T-helper 1 cell (primary cell): ENCODE results near the gene ARID5A.

ENCODE experiments used
- DNase-seq, 5 donors: peaks; one replicate each; pipeline ENCODE4 v3.0.0-alpha.2; 2012 to 2020

ARID5A gene

GRCh38 chr2:96528006-96528699 lies 8.4 kb upstream of the ARID5A start:
- peak in 2 of 5 donors; percentile 24 to 89 for DNase-seq

DNA sequence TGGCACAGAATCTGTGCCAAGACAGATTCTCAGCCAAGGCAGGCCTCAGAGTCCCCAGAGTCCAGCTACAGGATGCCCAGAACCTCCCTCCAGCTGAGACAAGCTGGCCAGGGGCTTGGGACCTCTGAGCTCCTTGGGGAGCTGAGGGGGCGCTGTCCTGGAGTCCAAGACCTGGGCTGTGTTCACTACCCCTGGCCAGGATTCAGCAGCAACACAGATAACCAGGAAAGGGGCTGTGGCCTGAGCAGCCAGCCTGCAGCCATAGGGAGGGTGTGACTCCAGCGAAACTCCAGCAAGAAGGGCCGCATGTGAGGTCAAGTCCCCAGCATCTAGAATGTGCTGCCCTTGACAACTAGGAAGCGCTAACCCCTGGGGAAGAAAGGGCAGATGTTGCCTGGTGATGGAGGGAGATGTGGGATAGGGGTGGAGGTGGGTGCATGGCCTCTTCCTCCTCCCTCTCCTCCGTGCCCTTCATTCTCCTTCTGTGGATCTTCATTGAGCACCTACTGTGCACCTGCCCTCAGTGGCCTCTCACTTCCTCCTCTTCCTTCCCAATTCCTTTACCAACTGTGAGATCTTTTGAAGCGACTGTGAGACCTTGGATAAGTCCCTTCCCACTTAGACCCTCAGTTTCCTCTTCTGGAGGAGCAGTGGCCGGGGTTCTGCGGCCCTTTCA lies 7.7 kb upstream of the ARID5A start:
- DNase-seq: no peak

- DNase-seq: no peak
These were observed 7.0 kb upstream of the ARID5A start for GRCh38 chr2:96529376-96530143.

GRCh38 chr2:96530144-96530430 lies 6.5 kb upstream of the ARID5A start:
- DNase-seq: no peak

DNA sequence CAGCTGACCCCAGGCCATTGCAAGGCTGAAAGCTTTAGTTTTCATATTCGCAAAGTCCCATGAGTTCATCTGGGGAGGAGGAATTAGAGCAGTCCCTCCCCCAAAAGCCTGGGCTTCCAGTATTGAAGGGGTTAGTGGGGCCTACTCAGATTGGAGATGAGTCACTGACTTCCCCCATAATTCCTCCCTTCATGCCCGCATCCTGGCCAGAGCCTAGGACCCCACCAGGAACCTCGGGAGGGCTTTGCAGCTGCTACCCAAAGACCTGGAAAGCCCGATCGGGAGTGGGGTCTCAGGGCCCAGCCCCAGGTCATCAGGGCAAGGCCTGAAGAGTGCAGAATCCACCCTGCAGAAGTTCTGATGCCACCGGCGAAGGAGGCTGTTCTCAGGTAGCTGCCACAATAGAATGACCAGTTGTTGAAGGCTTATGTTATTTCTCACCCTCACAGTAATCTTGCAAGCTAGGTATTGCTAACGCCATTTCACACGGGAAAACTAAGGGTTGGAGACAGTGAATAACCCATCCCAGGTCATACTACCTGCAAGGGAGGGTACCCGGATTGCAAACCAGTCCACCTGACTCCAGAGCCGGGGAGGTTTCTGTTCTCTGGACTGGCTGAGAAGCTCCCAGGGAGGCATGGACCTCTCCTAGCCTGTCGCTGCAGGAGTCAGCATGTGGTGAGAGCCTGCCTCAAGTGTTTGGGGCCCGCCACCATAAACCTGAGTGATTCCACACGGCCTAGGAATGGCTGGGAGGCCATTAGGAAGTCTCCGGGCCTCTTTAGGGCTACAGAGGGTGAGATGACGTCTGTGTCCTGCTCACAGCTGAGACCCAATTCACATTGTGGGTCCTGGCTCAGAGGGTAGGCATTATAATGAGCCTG lies 5.8 kb upstream of the ARID5A start:
- no peak for DNase-seq

DNA sequence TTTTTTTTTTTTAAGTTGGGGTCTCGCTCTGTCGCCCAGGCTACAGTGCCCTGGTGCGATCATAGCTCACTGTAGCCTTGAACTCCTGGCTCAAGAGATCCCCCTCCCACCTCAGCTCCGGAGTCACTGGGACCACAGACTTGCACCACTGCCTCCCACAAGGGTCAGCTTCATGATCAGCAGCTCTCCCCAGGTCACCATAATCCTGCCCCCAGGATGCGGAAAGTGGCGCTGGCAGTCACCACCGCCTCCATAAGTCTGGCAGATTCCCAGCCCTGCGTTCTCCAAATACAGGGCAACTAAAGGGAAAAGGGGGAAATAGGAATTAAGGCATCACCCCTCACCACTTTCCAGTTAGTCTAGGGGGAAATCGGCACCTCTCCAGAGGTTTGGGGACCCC lies 5.2 kb upstream of the ARID5A start:
- DNase-seq: no peak

DNA sequence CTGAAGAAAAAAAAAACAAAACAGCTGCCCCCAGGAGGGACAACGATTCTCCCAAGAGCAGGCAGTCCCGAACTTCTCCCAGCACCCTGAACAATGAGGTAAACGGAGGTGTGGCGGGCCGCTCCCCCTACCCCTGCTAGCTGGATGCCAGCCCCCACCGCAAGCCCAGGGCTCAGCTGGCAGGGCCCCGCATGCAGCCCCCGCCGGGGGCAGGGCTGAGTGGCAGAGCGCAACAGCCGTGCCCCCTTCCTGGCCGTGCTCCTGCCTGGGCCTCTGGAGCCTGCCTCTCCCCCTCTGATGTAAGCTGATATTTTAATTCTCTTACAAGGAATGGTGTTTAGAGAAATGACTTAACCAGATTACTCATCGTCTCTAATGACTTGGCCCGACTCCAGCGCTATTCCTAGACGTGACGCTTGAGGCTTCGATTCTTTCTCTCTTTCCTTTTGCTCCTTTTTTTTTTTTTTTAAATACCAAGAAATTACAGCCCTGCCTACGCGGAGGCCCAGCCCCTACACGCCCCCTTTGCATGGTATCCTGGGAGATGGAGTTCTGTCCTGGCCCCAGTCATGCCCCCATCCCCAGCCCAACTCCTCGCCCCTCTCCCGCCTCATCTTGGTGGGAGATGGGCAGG lies 4.6 kb upstream of the ARID5A start:
- DNase-seq: peak; percentile 68 to 91 (median 85)

DNA sequence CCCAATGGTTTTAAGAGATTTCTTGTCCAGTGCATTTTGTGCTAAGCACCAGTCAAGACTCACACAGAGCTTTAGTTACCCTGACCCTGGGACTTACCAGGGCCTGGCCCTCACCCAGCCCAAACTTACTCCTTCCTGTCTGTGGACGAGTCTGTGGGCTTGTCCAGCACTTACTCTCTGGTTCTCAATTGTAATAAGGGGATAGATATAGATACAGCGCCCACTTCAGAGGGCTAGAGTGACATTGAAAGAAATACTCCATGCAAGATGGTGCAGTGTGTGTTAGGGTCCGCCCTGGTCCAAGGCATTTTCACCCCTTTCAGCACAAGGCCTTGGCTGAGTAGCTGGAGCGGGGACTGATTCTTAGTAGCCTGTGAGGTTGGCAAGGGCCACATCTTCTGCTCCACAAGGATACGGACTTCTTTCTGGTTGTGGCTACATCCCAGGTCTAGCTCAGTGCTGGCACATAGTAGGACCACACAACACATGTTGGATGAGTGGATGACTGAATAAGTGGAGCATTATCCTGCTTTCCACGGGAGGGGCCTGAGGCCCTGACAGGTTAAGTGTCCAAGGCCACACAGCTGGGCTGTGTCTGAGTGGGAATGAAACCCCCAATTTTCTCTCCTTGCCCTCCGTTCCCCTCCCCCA lies 3.8 kb upstream of the ARID5A start:
- DNase-seq: no peak

GRCh38 chr2:96533292-96534073 lies 3.1 kb upstream of the ARID5A start:
- no peak for DNase-seq

DNA sequence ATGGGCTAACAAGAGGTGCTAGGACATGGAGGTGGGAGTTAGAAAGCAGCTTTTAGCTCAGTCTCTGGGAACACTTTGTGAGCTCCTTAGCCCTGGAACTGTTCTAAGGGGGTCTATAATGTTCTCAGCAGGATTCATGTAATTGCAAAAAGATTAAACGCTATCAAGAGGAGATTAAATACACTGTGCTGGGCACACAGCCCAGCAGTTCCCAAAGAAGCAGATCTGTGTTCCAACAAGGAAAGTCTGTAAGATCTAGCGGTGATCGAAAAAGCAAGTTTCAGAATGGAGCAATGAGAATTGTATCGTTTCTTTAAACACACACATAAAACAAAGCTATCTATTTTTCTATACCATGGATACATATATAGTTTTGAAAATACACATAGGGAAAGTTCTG lies 2.4 kb upstream of the ARID5A start:
- DNase-seq: no peak

DNA sequence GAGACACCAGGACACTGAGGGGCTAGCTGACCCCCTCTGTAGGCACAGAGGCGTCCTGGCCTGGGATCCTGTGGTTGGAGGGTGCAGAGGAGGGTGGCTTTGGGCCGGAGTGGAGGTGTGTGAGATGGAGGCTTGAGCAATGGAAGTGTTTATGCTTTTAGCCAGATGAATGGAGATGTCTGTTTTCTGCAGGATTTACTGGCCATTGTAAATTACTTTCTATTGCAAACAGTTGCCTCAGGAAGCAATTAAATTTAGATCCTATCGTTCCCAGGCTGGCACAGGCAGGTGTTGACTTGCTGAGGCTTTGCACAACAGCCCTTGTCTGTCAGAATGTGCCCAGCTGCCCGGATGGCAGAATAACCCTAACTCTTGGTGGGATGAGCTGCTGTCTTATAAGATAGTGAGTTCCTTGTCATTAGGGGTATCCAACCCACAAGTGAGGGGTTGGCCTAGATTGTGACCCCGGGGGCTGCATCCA lies 1.8 kb upstream of the ARID5A start:
- no peak for DNase-seq

- no peak for DNase-seq
These were observed 1.2 kb upstream of the ARID5A start for GRCh38 chr2:96535331-96535730.

DNA sequence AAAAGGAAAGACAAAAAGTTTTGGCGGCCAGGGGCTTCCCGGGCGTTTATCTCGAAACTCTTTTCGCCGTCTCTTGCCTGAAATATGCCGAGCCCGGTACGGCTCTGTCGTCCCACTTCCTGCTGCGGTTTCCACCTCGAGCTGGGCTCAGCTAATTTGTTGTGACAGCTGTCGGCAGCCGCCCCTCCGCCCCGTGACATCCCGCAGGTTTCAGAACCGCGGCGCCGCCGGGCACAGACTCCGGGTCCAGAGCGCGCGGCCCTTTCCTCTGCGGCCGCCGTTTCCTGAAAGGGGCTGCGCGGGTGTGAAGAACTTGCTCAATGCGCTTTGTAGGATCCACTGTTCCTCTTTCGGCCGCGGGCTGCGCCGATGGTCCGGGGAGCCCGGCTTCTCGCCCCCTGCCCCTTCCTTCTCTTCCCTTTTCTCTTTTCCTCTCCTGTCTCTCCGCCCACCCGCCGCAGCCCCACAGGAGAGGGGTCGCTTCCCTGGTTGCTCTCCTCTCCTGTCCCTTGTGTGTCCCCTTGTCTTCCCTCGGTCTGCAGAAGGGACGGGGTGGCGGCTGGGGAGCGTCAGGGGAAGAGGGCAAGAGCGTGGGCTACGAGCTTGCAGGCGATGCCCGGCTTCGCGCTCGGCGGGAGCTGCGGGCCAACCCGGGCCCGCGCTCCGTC lies 648 bp downstream of the ARID5A start:
- DNase-seq: peak; percentile 85 to 96 (median 88)

- DNase-seq: peak; percentile 34 to 62 (median 57)
These were observed 1.4 kb downstream of the ARID5A start for GRCh38 chr2:96537734-96538486.

DNA sequence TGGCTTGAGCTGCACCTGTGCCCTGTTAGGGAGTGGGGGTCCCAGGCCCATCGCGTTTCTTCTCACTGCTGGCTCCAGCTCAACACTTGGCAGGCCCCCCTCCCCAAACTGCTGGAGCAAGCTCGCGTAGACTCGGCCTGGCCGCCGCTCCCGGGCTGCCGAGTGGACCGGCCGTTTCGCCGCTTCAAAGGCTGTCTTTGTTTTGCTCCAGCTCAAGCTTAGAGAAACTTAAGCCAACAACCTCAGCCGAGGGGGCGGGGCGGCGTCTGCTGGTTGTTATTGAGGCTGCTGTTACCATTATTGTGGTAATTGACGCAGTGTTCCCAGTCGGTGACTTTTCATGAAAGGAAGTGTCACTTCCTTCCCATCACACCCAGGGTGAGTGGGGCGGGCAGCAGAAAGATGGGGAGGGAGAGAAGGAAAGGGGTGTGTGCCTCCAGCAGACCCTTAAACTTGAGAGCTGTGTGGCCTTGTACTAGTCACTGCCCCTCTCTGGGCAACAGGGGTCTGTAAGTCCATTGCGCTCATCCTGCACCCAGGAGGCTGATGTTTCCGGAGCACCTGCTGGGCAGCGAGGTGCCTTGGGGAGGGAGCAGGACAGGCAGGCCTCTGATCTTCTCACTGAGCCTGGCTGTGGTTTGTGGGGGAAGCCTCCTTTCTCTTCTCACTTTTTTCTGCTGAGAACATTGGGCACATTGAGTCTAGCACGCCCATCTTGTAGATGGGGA lies 2.1 kb downstream of the ARID5A start:
- peak; percentile 72 to 89 (median 87) for DNase-seq

- no peak for DNase-seq
These were observed 2.8 kb downstream of the ARID5A start for GRCh38 chr2:96539215-96539920.

DNA sequence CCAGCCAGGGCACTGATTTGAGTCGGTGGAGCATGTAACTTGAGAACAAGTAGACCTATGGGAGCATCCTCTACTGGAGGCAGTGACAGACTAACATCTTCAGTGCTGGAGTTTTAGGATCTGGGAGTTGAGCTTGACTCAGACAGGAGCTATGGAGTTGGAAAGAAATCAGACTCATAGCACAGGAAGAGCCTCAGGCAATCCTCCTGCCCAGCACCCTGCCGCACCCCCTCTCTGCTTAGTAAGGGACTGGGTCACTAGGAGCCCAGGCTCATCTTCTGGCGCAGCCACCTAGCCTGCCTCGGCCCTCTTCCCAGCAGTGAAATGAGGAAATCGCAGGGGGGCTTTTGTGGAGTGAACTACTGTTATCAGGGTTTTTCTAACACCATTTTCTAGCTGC lies 3.6 kb downstream of the ARID5A start:
- no peak for DNase-seq
